ENCODE results near the gene PLXNA4.

The PLXNA4 gene

GRCh38 chr7:132383962-132384361, 192.3 kb downstream of the PLXNA4 start:
- DNase-seq (ENCODE audit: low read depth in 1 of 2, low spot score in 1 of 2), result no peak
- no peak overlapping the region for H3K27ac ChIP-seq (replicated peaks)
- H3K4me3 ChIP-seq (replicated peaks; ENCODE audit: insufficient read depth, low read length), result no peak overlapping the region
- H3K27me3 ChIP-seq (ENCODE audit: insufficient read depth, poor library complexity, severe bottlenecking), result peaks cover 3% of the 10 kb centered on the region
- TF ChIP-seq REST (IDR thresholded peaks at IDR 0.05; ENCODE audit: insufficient replicate concordance, low read depth), result no peak
- no peak for TF ChIP-seq POLR2AphosphoS5 (IDR thresholded peaks at IDR 0.05; ENCODE audit: low read depth)
- TF ChIP-seq GABPA (IDR thresholded peaks at IDR 0.05; ENCODE audit: low read depth), result no peak
- TF ChIP-seq SPI1 (IDR thresholded peaks at IDR 0.05; ENCODE audit: borderline replicate concordance, low read depth), result no peak
- no peak for TF ChIP-seq CTCF (IDR thresholded peaks at IDR 0.05; ENCODE audit: insufficient read depth, low read length)

- no peak for DNase-seq (ENCODE audit: low read depth in 1 of 2, low spot score in 1 of 2)
- TF ChIP-seq GABPA (IDR thresholded peaks at IDR 0.05; ENCODE audit: low read depth) (no peak), CTCF (IDR thresholded peaks at IDR 0.05; ENCODE audit: insufficient read depth, low read length) (no peak)
- Histone ChIP-seq H3K27ac (replicated peaks) (no peak overlapping the region), H3K27me3 (ENCODE audit: insufficient read depth, poor library complexity, severe bottlenecking) (peaks cover 3% of the 10 kb centered on the region), H3K4me3 (replicated peaks; ENCODE audit: insufficient read depth, low read length) (no peak overlapping the region)
Measured at GRCh38 chr7:132381742-132382472, 194.4 kb downstream of the PLXNA4 start.

- H3K27ac ChIP-seq (replicated peaks), result no peak overlapping the region
- TF ChIP-seq REST (IDR thresholded peaks at IDR 0.05; ENCODE audit: insufficient replicate concordance, low read depth) (no peak), CTCF (IDR thresholded peaks at IDR 0.05; ENCODE audit: insufficient read depth, low read length) (no peak), SPI1 (IDR thresholded peaks at IDR 0.05; ENCODE audit: borderline replicate concordance, low read depth) (no peak), GABPA (IDR thresholded peaks at IDR 0.05; ENCODE audit: low read depth) (no peak), POLR2AphosphoS5 (IDR thresholded peaks at IDR 0.05; ENCODE audit: low read depth) (no peak)
Measured at GRCh38 chr7:132380059-132380458, 196.2 kb downstream of the PLXNA4 start.

GRCh38 chr7:132379292-132379691, 197.0 kb downstream of the PLXNA4 start:
- TF ChIP-seq SPI1 (IDR thresholded peaks at IDR 0.05; ENCODE audit: borderline replicate concordance, low read depth) (no peak), POLR2AphosphoS5 (IDR thresholded peaks at IDR 0.05; ENCODE audit: low read depth) (no peak), CTCF (IDR thresholded peaks at IDR 0.05; ENCODE audit: insufficient read depth, low read length) (no peak), GABPA (IDR thresholded peaks at IDR 0.05; ENCODE audit: low read depth) (no peak), REST (IDR thresholded peaks at IDR 0.05; ENCODE audit: insufficient replicate concordance, low read depth) (no peak)
- DNase-seq (ENCODE audit: low read depth in 1 of 2, low spot score in 1 of 2), result no peak
- Histone ChIP-seq H3K4me3 (replicated peaks; ENCODE audit: insufficient read depth, low read length) (no peak overlapping the region), H3K27ac (replicated peaks) (no peak overlapping the region), H3K27me3 (ENCODE audit: insufficient read depth, poor library complexity, severe bottlenecking) (peaks cover 3% of the 10 kb centered on the region)

More at GRCh38 chr7:132380059-132380458, 196.2 kb downstream of the PLXNA4 start:
- H3K4me3 ChIP-seq (replicated peaks; ENCODE audit: insufficient read depth, low read length), result no peak overlapping the region
- H3K27me3 ChIP-seq (ENCODE audit: insufficient read depth, poor library complexity, severe bottlenecking), result peaks cover 3% of the 10 kb centered on the region
- no peak for DNase-seq (ENCODE audit: low read depth in 1 of 2, low spot score in 1 of 2)
